CD14-positive monocyte (primary cell): ENCODE results near the gene SERPINB12. TPM values are rescaled to one million over a fixed set of nuclear protein-coding genes. Genes with fewer than 3 reads are reported as not detected.

Experiments
- DNase-seq, 3 donors: peaks; one replicate each; pipeline ENCODE4 v3.0.0-alpha.2; 2011 to 2022
- H2AFZ ChIP-seq: 2 replicates; pipeline ENCODE4 v1.6.0; 2012; ENCODE audit warnings: mild to moderate bottlenecking, low read depth, low read length, inconsistent platforms; ENCODE audit not compliant: insufficient read depth, poor library complexity, severe bottlenecking
- H3K27ac ChIP-seq, 2 donors: 1 replicate in 1 of 2; 2 replicates in 1 of 2; pipeline ENCODE4 v1.5.1; 2012 to 2013; ENCODE audit warnings: low read length in 2 of 2, control low read depth in 1 of 2, inconsistent platforms in 1 of 2, low read depth in 1 of 2, mild to moderate bottlenecking in 1 of 2
- H3K27me3 ChIP-seq, 2 donors: one replicate each; pipeline versions ENCODE4 v1.6.0 to v1.6.1; 2011 to 2013; ENCODE audit warnings: low read length in 2 of 2; ENCODE audit not compliant: control insufficient read depth in 2 of 2, insufficient read depth in 2 of 2
- H3K36me3 ChIP-seq, 2 donors: replicated peaks in 1 of 2; 1 replicate in 1 of 2; 2 replicates in 1 of 2; pipeline versions ENCODE4 v1.5.1 to v1.6.1; 2012 to 2013; ENCODE audit warnings: low read length in 2 of 2, control low read depth in 1 of 2, inconsistent platforms in 1 of 2, mild to moderate bottlenecking in 1 of 2; ENCODE audit not compliant: insufficient read depth in 2 of 2, control insufficient read depth in 1 of 2
- H3K4me1 ChIP-seq, 2 donors: 1 replicate in 1 of 2; 2 replicates in 1 of 2; pipeline versions ENCODE4 v1.5.1 to v1.6.1; 2012 to 2013; ENCODE audit warnings: low read length in 2 of 2, control low read depth in 1 of 2, inconsistent platforms in 1 of 2, mild to moderate bottlenecking in 1 of 2, moderate library complexity in 1 of 2; ENCODE audit not compliant: insufficient read depth in 2 of 2, control insufficient read depth in 1 of 2
- H3K4me2 ChIP-seq: replicated peaks from 2 replicates; pipeline ENCODE3; 2012; ENCODE audit warnings: low read length, moderate library complexity, mild to moderate bottlenecking; ENCODE audit not compliant: poor library complexity, severe bottlenecking; ENCODE audit errors: extremely low read depth
- H3K4me3 ChIP-seq, 3 experiments: fragments of 200-600 bp in 1 of 3; sonication (generic) in 1 of 3; replicated peaks in 1 of 3; 1 replicate in 2 of 3; 2 replicates in 1 of 3; pipeline ENCODE4 v1.5.1; 2011 to 2013; ENCODE audit warnings: low read length in 3 of 3, mild to moderate bottlenecking in 3 of 3, control low read depth in 2 of 3, low read depth in 2 of 3, inconsistent platforms in 1 of 3, moderate library complexity in 1 of 3
- H3K79me2 ChIP-seq: 2 replicates; pipeline ENCODE4 v1.6.0; 2012; ENCODE audit warnings: mild to moderate bottlenecking, control low read depth, inconsistent platforms, low read length, moderate library complexity; ENCODE audit not compliant: insufficient read depth
- H3K9ac ChIP-seq: 2 replicates; pipeline ENCODE4 v1.6.0; 2017; ENCODE audit warnings: low read length, mild to moderate bottlenecking; ENCODE audit not compliant: insufficient read depth, poor library complexity, severe bottlenecking
- H3K9me3 ChIP-seq, 2 donors: replicated peaks in 1 of 2; 1 replicate in 1 of 2; 2 replicates in 1 of 2; pipeline versions ENCODE4 v1.5.1 to v1.6.1; 2012 to 2013; ENCODE audit warnings: low read length in 2 of 2, control low read depth in 1 of 2; ENCODE audit not compliant: control insufficient read depth in 1 of 2, insufficient read depth in 1 of 2
- H4K20me1 ChIP-seq: 2 replicates; pipeline ENCODE4 v1.6.0; 2012; ENCODE audit warnings: mild to moderate bottlenecking, low read length, control low read depth, moderate library complexity; ENCODE audit not compliant: insufficient read depth
- H3K27ac Mint-ChIP-seq, 7 donors: one replicate each; pipeline ENCODE4 v1.8.0; 2020; ENCODE audit warnings: mild to moderate bottlenecking in 7 of 7, mixed read lengths in 7 of 7, moderate library complexity in 6 of 7, inconsistent platforms in 2 of 7
- H3K27me3 Mint-ChIP-seq, 3 donors: one replicate each; pipeline ENCODE4 v1.8.0; 2021 to 2022; ENCODE audit warnings: low read depth in 3 of 3, mild to moderate bottlenecking in 3 of 3, mixed read lengths in 3 of 3, moderate library complexity in 3 of 3, inconsistent platforms in 1 of 3
- H3K36me3 Mint-ChIP-seq, 2 donors: one replicate each; pipeline ENCODE4 v1.8.0; 2020; ENCODE audit warnings: mixed read lengths in 2 of 2, inconsistent platforms in 1 of 2, mild to moderate bottlenecking in 1 of 2
- H3K4me1 Mint-ChIP-seq: one replicate; pipeline ENCODE4 v1.8.0; 2020; ENCODE audit warnings: mild to moderate bottlenecking, mixed read lengths
- H3K4me3 Mint-ChIP-seq, 2 donors: one replicate each; pipeline ENCODE4 v1.8.0; 2020; ENCODE audit warnings: mild to moderate bottlenecking in 2 of 2, mixed read lengths in 2 of 2, moderate library complexity in 1 of 2
- H3K9me3 Mint-ChIP-seq, 7 donors: one replicate each; pipeline ENCODE4 v1.8.0; 2020 to 2022; ENCODE audit warnings: mixed read lengths in 7 of 7, mild to moderate bottlenecking in 6 of 7, moderate library complexity in 6 of 7, inconsistent platforms in 2 of 7
- CTCF ChIP-seq: fragments of 200-600 bp; IDR thresholded peaks from one replicate; pipeline ENCODE4 v1.8.0; 2022; ENCODE audit warnings: antibody characterized with exemption, mild to moderate bottlenecking
- WGBS: methylation state at CpG from one replicate; pipeline ENCODE4 v1.1.5; 2013; ENCODE audit warnings: missing lambda C conversion rate; ENCODE audit not compliant: insufficient coverage; 5-methylcytosine and 5-hydroxymethylcytosine counted together
- intact Hi-C, 2 donors: fragments of 100-400 bp; cut with micrococcal nuclease; formaldehyde crosslinking; loops; one replicate each; pipeline versions ENCODE4 v1.15.0 to v1.15.1; 2023
- polyA plus RNA-seq, 3 donors: library from polyadenylated mRNA; depleted of rRNA in 1 of 3; unstranded in 2 of 3; stranded (reverse) in 1 of 3; fragments of 300-500 nt in 2 of 3; fragments of >200 nt in 1 of 3; fragmentation: Illumina TruSeq in 2 of 3; gene quantifications; 1 replicate in 2 of 3; 2 replicates in 1 of 3; pipeline ENCODE4 v1.2.3, GENCODE V29; 2012 to 2021

Gene SERPINB12
- polyA plus RNA-seq, 3 donors, result not detected

GRCh38 chr18:63603772-63604171 is 61.6 kb downstream of the SERPINB12 start:
- H3K27me3 ChIP-seq, result no peaks in the 10 kb centered on the region
- Mint-ChIP-seq H3K27ac (no peak overlapping the region), H3K27me3 (peaks cover 0 to 6% (median 1%) of the 10 kb centered on the region in 3 donors), H3K4me1 (peaks cover 20% of the 10 kb centered on the region), H3K4me3 (no peak overlapping the region), H3K36me3 (no peaks in the 10 kb centered on the region), H3K9me3 (peaks cover 0 to 5% (median 0%) of the 10 kb centered on the region in 7 donors)
- no peaks in the 10 kb centered on the region for H4K20me1 ChIP-seq
- no peaks in the 10 kb centered on the region for H3K36me3 ChIP-seq
- no peak for TF ChIP-seq CTCF
- intact Hi-C loops, result no loop called here
- no peak overlapping the region for H3K27ac ChIP-seq
- peak overlapping the region; percentile 11 for H3K4me2 ChIP-seq
- no CpG with 5 or more reads among the region's 1 CpG for WGBS
- H3K9me3 ChIP-seq, result no peaks in the 10 kb centered on the region
- H2AFZ ChIP-seq, result no peak overlapping the region
- peaks cover 8 to 19% of the 10 kb centered on the region in 2 donors for H3K4me1 ChIP-seq
- H3K9ac ChIP-seq, result no peak overlapping the region
- H3K79me2 ChIP-seq, result no peaks in the 10 kb centered on the region
- peak in 1 of 3 donors; percentile 59 for DNase-seq
- peak overlapping the region in 1 of 3 experiments; percentile 20 for H3K4me3 ChIP-seq

GRCh38 chr18:63604791-63605567 is 62.8 kb downstream of the SERPINB12 start:
- H3K9me3 ChIP-seq, result no peaks in the 10 kb centered on the region
- no peak overlapping the region for H3K4me2 ChIP-seq
- peaks cover 20% of the 10 kb centered on the region for H3K4me1 Mint-ChIP-seq
- H2AFZ ChIP-seq, result no peak overlapping the region
- no peak overlapping the region for H3K4me3 ChIP-seq
- H3K36me3 ChIP-seq, result no peaks in the 10 kb centered on the region
- H3K27me3 ChIP-seq, result no peaks in the 10 kb centered on the region
- H3K27me3 Mint-ChIP-seq, result peaks cover 0 to 5% (median 1%) of the 10 kb centered on the region in 3 donors
- peaks cover 8 to 19% of the 10 kb centered on the region in 2 donors for H3K4me1 ChIP-seq
- no peak overlapping the region for H3K4me3 Mint-ChIP-seq
- H3K27ac Mint-ChIP-seq, result no peak overlapping the region
- H3K36me3 Mint-ChIP-seq, result no peaks in the 10 kb centered on the region
- H3K27ac ChIP-seq, result no peak overlapping the region
- peak in 1 of 3 donors; percentile 16 for DNase-seq
- TF ChIP-seq CTCF, result no peak
- intact Hi-C loops, result no loop called here
- 88% methylated on average over 1 of the region's 4 CpGs for WGBS
- no peaks in the 10 kb centered on the region for H4K20me1 ChIP-seq
- peaks cover 0 to 5% (median 0%) of the 10 kb centered on the region in 7 donors for H3K9me3 Mint-ChIP-seq
- no peaks in the 10 kb centered on the region for H3K79me2 ChIP-seq
- H3K9ac ChIP-seq, result no peak overlapping the region
